ENCODE data around the gene RORB. TPM values are rescaled to one million over a fixed set of nuclear protein-coding genes. Genes with fewer than 3 reads are reported as not detected.

RORB gene
- total and polyA plus RNA-seq, 12 donors: 0.28 to 8.8 (median 3.7) TPM

GRCh38 chr9:74643303-74643923 lies 146.3 kb downstream of the RORB start:
- TF ChIP-seq CTCF (IDR thresholded peaks at IDR 0.05) (no peak), POLR2A (IDR thresholded peaks at IDR 0.05) (no peak)
- H3K9me3 ChIP-seq (replicated peaks in 1 of 3): no peaks in the 10 kb centered on the region
- H3K27ac ChIP-seq: no peak overlapping the region
- H3K4me1 ChIP-seq (replicated peaks in 1 of 2): no peaks in the 10 kb centered on the region
- no peaks in the 10 kb centered on the region for H3K36me3 ChIP-seq (replicated peaks in 1 of 2)
- no peak for DNase-seq
- no peak overlapping the region for H3K4me3 ChIP-seq
- intact Hi-C loops (cut with DNase I): no loop called here
- WGBS, 4 donors: 84 to 89% (median 85%) methylated on average over 5 of the region's 5 CpGs
- H3K27me3 ChIP-seq: no peaks in the 10 kb centered on the region

- no peak for DNase-seq
- Histone ChIP-seq H3K9me3 (replicated peaks in 1 of 3) (no peaks in the 10 kb centered on the region), H3K36me3 (replicated peaks in 1 of 2) (no peaks in the 10 kb centered on the region), H3K27ac (no peak overlapping the region), H3K4me3 (no peak overlapping the region), H3K27me3 (no peaks in the 10 kb centered on the region), H3K4me1 (replicated peaks in 1 of 2) (no peaks in the 10 kb centered on the region)
- TF ChIP-seq POLR2A (IDR thresholded peaks at IDR 0.05): no peak
- TF ChIP-seq CTCF (IDR thresholded peaks at IDR 0.05): no peak
- 79 to 86% (median 81%) methylated on average over 4 of the region's 4 CpGs for WGBS, 4 donors
- intact Hi-C loops (cut with DNase I): no loop called here
Observed at GRCh38 chr9:74644023-74644422, 146.9 kb downstream of the RORB start.

- Histone ChIP-seq H3K36me3 (replicated peaks in 1 of 2) (no peaks in the 10 kb centered on the region), H3K27ac (no peak overlapping the region), H3K4me3 (no peak overlapping the region), H3K9me3 (replicated peaks in 1 of 3) (no peaks in the 10 kb centered on the region), H3K4me1 (replicated peaks in 1 of 2) (no peaks in the 10 kb centered on the region), H3K27me3 (no peaks in the 10 kb centered on the region)
- TF ChIP-seq CTCF (IDR thresholded peaks at IDR 0.05): peak; percentile 25 to 54 (median 40)
- no peak for TF ChIP-seq POLR2A (IDR thresholded peaks at IDR 0.05)
- intact Hi-C loops (cut with DNase I): no loop called here
- peak in 1 of 7 donors; percentile 4 for DNase-seq
- 57 to 67% (median 62%) methylated on average over 3 of the region's 3 CpGs for WGBS, 4 donors
Observed at GRCh38 chr9:74645007-74645639, 148.0 kb downstream of the RORB start.

GRCh38 chr9:74653410-74654080 lies 156.4 kb downstream of the RORB start:
- no peaks in the 10 kb centered on the region for H3K4me1 ChIP-seq (replicated peaks in 1 of 2)
- no peak overlapping the region for H3K4me3 ChIP-seq
- no peak for DNase-seq
- no peaks in the 10 kb centered on the region for H3K9me3 ChIP-seq (replicated peaks in 1 of 3)
- no peak overlapping the region for H3K27ac ChIP-seq
- H3K36me3 ChIP-seq (replicated peaks in 1 of 2): no peaks in the 10 kb centered on the region
- intact Hi-C loops (cut with DNase I): no loop called here
- no peak for TF ChIP-seq CTCF (IDR thresholded peaks at IDR 0.05)
- no peak for TF ChIP-seq POLR2A (IDR thresholded peaks at IDR 0.05)
- WGBS, 4 donors: 61 to 79% (median 68%) methylated on average over 9 to 11 of the region's 11 CpGs
- no peaks in the 10 kb centered on the region for H3K27me3 ChIP-seq

Data from adrenal gland (tissue), 12 donors.